ENCODE data around the gene HDAC3.

HDAC3 gene

DNA sequence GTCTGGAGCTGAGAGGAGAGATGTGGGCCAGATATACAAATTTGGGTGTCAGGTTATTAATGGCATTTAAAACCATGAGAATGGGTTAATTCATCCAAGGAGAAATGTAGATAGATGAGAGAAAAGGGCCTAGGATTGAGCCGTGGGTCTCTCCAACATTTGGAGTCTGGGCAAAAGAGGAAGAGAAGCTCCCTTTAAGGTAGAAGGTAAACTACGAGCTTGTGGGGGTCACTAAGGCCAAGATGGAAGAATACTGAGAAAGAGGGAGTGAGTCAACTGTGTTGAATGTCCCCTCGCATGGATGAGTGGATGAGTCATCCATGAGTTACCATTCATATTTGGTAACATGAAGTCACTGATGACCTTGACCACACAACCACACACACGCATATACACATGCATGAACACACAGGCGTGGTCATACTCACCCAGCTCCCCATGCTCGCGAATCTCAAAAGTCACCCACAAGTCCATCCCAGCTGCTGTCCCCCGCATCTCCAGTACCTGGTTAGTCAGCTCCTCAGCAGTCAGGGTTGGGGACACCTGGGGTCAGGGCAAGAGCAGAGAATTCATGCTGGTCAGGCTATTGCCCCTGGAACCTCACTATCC lies 21.4 kb upstream of the HDAC3 start:
- no peak for DNase-seq

DNA sequence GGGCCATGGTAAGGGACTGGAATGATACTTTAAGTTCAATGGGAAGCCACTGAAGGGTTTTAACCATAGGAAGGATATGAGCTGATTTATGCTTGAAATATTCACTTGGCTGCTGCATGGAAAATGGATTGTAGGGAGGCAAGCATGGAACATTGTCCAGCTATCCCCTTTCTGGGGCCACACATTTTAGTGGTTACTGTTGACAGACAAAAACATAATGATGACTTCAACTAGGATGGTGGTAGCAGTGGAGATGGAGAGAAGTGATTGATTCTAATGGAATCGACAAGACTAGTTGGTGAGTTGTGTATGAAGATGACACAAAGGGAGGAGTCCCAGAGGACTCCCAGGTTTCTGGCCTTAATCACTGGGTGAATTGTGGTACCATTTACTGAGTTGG lies 20.8 kb upstream of the HDAC3 start:
- no peak for DNase-seq

DNA sequence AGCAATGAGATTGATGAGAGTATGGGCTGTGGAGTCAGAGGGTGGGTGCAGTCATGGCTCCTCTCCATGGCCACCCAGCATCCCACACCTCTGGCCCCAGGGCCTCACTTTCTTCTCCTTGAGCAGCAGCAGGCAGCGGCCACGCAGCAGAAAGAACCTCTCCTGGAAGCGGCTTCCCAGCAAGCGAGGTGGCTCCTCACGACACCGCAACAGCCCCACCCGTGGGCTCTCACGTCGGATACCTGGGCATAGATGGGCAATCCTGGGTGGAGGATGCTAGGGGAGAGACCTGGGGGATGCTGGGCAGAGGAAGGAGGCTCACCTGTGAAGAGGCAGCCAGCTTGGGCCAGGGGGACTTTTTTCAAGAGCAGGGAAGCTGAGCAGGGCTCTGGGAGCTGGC lies 19.7 kb upstream of the HDAC3 start:
- no peak for DNase-seq

DNA sequence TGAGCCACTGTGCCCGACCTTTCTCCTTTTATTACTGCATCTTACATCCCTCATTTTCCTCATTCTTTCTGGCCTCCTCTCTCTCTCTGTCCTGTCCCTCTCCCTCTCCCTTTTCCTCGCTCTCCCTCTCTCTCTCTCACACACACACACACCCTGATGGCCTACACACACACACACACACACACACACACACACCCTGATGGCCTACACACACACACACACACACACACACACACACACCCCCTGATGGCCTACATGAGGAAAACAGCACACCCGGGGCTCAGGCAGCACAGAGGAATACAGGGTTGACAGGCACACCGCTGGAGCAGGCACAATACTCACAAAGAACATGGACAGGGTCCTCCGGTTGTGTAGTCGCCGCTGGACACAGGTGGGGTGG lies 18.4 kb upstream of the HDAC3 start:
- no peak for DNase-seq

DNA sequence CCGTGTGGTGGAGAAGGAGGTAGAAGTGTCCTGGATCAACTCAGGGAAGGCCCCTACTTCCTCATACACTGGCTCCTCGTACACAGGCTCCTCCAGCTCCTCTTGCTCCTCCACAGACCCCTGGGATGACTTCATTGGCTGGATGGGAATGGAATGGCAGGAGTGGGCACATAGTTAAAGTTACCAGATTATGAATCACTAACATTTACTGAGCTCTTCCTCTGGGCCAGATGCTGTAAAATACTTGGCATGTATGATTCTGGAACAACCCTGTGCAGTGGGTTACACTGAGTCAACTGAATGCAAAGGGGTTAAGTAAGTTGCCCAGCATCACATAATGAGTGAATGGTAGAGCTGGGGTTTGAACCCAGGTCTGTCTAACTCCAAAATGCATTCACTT lies 17.6 kb upstream of the HDAC3 start:
- DNase-seq, result no peak

DNA sequence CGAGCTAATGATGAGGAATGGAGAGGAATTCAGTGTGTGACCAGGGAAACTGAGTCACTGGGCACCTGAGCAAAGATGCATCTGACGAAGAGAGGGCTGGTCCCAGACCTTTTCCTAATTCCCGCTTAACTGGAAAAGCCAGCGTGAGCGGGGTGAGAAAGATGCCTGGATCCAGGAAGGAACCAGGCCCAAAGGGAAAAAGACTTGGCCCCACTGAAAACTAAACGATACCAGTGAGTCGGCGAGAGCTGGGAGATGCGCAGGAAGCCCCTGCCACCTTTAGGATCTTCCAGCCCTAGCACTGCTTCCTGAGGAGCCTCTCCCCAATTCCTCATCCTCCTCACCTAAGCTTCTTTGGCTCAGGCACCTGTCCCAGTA lies 15.1 kb upstream of the HDAC3 start:
- no peak for DNase-seq

DNA sequence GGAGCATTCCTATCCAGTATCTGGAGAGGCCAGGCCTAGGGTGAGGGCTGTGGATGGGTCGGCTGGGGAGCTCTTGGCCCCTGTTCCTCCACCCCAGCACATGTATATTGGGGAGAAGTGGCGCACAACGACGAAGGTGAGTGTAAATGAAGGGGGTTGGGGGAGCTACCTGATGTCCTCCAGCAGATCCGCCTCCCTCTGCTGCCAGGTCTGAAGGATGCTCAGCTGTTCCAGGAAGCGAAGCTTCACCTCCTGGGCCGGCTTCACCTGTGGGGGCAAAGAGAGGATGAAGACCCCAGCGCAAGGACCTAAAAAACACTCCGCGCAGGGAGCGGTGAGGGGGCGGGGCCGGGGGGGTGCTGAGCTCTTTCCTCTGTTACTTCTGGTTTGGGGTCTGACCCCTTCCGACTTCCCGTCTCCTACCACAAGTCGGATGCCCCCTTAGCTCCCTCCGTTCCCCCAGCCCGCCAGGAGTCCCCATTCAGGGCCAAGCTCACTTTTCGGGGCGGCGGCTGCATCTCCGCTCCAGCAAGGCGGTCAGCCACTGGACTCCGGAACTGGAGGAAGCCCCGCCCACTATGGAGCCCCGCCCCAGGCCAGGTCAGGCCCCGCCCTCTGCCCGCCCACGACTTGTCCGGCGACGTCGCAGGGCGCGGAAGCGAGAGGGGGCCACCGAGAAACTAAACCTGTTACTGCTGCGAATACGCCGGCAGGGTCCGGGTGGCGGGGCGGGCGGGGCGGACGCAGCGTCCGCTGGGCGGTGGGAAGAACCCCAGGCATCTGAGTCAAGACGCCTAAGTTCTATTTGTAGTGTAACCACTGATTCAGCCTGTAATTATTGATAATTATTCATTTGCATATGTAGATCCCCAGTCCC lies 14.4 kb upstream of the HDAC3 start, which contains the start of gene FCHSD1:
TSS of gene FCHSD1 (minus strand) at position 568 of the 877 bp plus-strand sequence. CDS start at position 518, 50 bp downstream.
- no peak for DNase-seq

DNA sequence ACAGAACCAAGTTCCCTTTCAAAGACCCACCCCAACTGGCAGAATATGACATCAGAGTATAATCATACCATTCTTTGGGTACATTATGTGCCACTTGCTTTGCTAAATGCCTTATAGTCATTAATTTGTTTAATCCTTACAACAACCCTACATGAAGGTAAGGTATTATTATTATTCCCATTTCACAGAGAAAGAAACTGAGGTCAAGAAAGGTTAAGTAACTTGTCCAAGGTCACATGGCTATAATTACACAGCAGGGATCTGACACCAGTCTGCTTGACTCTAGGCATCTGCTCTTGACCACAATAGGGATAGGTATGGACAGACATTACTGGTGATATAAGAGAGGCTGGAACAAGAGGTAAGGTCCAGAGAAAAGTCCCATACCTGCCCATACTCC lies 13.3 kb upstream of the HDAC3 start:
- DNase-seq, result no peak

DNA sequence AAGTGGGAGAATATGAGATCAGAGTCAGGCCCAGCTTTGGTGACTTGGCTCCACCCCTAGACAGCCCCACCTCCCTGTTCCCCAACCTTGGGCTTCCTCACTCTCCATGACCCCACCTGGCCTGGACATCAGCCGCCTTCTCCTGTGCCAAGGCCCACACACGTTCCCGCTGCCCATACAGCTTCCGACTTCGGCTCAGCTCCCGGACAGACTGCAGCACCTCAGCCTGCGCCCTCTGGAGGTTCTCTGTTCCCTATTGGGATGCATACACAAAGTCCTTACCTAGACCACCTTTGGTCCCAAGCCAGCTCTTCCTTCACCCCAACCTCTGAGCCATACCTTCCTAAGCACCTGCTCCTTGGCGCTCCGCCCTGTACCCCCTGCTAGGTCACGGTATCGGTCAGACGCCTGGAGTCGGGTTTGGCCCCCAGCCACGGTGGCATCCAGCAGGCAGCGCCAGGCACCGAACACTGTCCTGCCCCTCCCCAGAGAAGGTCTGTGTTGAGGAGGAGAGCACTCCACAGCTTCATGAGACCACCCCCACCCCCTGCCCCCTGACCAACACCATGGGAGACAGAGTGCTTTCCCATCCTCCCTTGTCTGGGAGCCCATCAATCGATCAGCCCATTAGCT lies 12.5 kb upstream of the HDAC3 start:
- no peak for DNase-seq

DNA sequence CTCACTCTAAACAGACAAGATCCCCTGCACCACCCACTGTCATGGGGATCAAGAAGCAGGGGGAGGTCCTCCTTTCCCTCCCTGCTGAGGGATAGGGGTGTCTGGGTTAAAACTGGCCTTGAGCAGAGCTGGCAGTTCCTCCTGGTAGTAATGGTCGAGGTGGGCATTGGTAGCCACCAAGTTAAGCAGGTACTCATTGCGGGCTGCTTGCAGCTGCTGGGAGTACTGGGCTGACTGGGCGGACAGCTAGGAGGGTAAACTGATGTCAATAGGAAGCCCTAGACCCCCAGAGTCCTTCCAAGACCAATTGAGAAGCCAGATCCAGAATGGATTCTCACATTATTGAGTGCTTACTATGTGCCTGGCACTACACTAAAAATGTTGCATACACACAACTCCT lies 11.2 kb upstream of the HDAC3 start:
- no peak for DNase-seq

DNA sequence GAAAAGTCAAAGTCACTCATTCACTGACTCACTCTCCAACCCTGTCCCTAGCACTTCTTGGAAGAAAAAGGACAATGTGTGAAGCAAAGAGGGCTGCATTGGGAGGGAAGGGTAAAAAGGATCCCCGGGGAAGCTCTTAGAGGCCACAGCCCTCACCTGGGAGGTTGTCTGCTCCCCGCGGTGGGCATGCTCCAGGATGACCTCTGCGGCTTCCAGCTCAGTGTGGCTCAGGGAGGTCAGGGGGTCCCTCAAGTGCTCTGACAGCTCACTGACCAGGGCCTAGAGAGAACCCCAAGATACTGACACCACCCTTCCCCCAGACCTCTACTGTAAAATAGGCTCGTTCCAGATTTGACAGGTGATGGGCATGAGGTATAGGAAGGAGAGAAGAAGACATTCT lies 10.6 kb upstream of the HDAC3 start:
- DNase-seq, result no peak

DNA sequence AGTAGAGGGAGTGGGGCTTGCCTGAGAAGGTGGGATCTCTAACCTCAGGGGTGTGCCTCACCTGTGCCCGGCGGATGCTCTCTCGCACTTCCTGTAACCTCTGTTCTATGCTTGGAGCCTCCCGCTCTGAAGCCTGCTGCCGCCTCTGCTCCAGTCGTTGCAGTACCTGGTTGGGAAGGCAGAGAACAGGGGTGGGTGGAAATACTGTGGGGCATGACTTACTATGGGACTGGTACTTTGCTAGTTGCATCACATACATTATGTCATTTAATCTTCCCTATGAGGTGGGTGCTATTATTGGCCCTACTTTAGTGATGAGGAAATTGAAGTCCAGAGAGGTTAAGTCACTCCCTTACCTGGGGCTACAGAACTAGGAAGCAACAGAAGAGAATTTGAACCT lies 9.4 kb upstream of the HDAC3 start:
- no peak for DNase-seq

DNA sequence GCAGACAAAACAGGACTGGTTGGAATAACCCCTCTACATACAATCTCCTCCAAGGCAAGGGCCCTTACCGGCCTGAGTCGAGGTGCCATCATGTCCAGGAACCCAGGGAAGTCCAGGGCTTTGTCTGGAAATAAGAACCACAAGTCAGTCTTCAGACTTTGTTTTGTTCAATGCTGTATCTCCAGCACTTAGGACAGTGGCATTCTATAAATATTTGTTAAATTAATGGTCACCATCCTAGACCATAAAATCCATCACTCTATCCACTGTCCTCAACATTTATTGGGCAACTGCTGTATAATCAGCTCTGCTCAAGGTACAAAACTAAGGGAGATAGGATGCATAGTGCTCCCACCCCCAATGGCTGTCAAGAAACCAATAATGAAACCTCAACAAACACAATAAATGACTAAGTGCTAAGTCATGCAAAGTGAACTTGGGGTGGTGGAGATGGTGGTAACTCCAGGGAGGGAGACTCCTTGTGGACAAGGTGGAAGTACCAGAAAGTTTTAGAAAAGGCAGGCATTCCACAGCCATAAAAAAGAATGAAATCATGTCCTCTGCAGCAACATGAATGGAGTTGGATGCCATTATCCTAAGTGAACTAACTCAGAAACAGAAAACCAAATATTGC lies 5.1 kb upstream of the HDAC3 start:
- no peak for DNase-seq

DNA sequence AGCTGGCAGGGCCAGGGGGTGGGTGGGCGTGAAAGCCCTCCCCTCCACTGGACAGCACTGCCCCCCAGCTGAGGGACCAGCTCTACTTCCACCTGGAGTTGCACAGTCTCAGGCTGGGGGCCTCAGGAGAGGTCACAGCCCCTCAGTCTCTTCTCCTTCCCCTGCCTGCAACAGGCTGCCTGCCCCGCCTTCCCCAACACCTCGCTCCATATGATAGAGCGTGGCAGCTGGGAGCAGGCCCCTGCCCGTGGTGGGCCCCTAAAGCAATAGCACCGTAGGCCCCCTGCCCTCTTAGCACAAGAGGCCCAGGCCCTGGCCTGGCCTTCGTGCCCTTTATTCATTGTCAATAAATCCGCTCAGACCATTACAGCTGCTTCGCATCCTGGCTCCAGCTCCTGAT lies 4.0 kb upstream of the HDAC3 start:
- no peak for DNase-seq

DNA sequence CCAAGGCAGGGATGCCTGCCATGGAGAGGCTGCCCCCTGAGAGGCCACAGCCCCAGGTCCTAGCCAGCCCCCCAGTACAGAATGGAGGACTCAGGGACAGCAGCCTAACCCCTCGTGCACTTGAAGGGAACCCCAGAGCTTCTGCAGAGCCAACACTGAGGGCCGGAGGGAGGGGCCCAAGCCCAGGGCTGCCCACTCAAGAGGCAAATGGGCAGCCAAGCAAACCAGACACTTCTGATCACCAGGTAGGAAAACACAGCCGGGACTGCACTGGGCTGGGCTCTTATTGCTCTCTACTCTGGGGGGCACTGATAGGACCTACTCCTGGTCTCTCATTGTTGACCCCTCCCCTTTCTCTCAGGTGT lies 3.4 kb upstream of the HDAC3 start:
- no peak for DNase-seq

DNA sequence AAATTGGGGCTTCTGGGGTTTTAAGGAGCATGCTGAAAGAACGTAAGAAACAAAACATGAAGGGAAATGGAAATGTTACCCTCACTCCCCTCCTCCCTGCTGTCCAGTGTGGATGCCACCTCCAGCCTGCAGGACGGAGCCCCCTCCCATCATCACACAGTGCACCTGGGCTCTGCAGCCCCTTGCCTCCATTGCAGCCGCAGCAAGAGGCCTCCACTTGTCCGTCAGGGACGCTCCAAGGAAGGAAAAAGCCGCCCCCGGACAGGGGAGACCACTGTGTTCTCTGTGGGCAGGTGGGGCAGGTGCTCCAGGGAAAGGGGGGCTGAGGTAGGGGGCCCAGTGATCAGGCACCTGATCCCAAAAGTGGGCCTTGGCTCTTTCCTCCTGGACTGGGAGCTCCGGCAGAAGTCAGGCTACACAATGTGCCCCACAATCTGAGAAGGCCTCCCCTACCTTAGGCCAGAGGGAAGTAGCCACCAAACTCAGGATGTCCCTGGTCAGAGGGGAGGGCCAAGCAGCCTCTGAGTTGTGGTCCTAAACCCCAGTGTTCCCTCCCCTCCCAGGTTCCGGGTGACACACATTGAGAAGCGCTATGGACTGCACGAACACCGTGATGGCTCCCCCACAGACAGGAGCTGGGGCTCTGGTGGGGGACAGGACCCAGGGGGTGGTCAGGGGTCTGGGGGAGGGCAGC lies 2.9 kb upstream of the HDAC3 start:
- DNase-seq, result no peak

DNA sequence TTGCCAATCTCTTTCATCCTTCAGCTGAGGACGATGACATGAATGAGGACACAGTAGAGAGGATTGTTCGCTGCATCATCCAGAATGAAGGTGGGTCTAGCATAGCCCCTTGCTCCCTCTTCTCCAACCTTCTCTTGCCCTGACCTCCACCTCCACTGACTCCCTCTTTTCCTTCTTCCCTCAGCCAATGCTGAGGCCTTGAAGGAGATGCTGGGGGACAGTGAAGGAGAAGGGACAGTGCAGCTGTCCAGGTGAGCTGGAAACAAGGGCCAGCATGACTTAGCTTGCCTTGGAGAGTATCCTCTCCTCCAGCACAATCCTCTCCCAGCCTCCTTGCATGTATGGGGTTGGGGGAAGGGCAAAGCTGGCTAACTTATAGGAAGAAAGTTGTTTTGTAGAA lies 2.1 kb upstream of the HDAC3 start:
- no peak for DNase-seq

DNA sequence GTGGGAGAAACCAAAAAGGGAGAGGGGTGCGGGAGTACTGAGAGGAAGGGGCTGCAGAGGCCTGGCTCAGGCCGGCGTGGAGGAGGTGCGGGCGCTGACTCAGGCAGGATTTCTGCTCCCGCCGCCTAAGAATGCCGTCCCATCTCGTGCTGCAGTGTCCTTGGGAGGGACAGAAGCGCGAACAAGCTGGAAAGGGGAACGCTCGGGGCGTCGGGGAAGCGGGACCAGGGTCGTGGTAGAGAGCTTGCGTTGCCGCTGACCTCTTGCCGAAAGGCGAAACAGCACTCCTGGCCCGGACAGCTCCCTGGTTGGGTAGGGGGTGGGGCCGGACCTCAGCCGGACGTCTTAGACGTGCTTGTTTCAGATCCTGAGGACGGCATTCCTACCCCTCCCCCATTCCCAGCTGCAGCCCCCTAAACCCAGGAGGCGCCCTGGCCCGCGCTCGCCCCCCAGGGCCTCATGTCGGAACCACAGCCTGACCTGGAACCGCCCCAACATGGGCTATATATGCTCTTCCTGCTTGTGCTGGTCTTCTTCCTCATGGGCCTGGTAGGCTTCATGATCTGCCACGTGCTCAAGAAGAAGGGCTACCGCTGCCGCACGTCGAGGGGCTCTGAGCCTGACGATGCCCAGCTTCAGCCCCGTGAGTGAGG lies 1.2 kb upstream of the HDAC3 start:
- no peak for DNase-seq

DNA sequence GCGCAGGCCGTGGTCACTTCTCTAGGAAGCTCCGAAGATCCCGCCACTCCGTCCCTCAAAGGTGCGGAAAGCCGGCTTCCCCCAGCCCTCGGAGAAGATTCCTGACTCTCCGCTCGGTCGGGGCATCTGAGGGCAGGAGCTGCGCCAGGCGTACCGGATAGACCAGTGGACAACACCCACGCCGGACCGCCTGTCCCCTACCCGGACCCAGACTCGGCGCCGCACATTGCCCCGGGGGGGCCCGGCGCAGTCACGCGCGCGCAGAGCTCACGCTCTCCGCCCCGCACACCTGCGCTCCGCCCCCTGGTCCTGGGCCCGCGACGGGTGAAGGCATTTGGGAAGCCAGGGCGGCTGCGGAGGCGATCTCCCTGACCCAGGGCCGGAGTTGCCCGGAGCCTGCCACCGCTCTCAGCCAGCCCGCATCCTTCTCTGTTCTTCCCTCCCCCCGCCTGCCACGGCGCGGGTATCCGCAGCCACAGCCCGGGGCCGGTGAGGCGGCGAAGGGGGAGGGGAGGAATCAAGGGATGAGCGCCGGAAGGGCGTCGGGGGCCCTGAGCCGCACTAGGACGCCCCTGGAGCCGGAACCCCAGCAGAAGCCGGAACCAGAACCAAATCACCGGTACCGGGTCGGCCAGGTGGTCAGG lies 596 bp upstream of the HDAC3 start:
- DNase-seq, result no peak

DNA sequence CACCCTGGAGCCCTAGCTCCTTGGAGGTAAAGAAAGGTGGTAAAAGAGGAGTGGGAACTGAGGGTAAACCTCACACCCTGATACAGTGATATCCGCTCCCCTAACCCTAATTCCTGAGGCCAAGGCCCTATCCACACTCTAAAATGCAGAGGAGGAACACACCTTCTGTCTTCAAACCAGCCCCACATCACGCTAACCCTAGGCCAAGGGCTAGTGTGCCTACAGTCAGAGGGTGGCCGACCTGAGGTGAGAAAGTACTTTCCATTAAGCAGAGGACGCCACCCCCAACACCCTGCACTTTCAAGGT lies 590 bp downstream of the HDAC3 start:
- no peak for DNase-seq

DNA sequence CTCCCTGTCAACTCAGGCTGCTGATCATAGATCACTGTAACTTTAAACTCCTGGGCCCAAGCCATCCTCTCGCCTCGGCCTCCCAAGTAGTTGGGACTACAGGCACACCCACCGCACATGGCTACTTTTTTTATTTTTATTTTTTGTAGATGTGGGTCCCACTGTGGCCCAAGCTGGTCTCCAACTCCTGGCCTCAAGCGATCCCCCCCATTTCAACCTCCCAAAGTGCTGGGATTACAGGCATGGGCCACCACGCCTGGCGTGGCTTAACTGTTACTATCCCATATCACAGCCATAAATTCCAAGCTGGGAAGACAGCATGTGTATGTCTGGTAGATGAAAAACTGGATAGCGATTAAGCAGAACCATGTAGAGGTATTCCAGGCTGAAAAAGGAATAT lies 1.0 kb downstream of the HDAC3 start:
- no peak for DNase-seq

DNA sequence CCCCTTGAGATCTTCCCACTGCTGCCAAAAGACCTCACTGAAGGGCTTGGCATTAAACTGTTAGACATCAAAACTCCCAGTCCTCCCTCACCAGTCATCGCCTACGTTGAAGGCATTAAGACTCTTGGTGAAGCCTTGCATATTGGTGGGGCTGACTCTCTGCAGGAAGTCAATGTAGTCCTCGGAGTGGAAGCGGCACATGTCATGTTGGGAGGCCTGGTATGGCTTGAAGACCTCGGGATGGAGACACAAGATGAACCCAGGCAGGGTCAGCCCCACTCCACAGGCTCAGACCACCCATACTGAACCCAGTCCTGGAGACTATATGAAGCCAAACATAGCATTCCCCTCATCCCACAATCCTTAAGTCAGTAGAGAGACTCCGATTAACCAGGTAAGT lies 1.9 kb downstream of the HDAC3 start:
- DNase-seq, result no peak

All from DMS 273 treated with DMSO at 0.1 percent for 48 hours (cell line).